Measurements from ENCODE around the gene NEDD9.

Gene NEDD9

DNA sequence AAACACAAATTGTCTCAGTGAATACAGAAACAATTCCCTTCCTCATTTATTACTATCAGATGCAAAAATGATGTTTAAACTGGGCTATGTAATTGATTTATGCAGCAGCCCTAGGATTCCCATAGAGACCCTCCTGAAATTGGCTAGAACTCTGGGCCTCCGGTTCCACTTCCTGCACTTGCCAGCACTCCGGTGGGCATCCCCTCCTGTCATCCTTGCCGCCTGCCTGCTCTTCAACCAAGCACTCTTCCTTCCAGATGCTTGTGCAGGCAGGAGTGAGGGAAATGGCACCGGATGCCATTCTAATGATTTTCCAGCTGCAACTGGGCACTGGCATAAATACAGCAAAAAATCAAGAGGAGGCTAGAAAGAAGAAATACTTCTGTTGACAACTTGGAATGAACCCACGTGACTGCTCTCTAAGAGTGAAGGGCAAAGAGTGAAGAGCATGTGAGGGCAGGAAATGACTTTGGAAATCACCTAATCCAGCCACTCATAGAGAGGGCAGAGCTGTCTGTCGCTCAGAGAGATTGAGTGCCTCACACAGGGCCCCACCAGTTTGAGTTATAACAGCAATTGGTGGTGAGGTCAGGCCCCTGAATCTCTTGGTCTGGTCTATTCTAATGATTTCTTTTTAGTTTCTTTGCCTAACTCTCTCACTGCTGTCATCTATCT is 3.7 kb upstream of the NEDD9 start:
- H3K27ac ChIP-seq (replicated peaks): no peak overlapping the region
- TF ChIP-seq GABPA (IDR thresholded peaks at IDR 0.05; ENCODE audit: low read depth) (no peak), SPI1 (IDR thresholded peaks at IDR 0.05; ENCODE audit: borderline replicate concordance, low read depth) (no peak), POLR2AphosphoS5 (IDR thresholded peaks at IDR 0.05; ENCODE audit: low read depth) (no peak), CTCF (IDR thresholded peaks at IDR 0.05; ENCODE audit: insufficient read depth, low read length) (no peak)
- TF ChIP-seq, protein P1, sequence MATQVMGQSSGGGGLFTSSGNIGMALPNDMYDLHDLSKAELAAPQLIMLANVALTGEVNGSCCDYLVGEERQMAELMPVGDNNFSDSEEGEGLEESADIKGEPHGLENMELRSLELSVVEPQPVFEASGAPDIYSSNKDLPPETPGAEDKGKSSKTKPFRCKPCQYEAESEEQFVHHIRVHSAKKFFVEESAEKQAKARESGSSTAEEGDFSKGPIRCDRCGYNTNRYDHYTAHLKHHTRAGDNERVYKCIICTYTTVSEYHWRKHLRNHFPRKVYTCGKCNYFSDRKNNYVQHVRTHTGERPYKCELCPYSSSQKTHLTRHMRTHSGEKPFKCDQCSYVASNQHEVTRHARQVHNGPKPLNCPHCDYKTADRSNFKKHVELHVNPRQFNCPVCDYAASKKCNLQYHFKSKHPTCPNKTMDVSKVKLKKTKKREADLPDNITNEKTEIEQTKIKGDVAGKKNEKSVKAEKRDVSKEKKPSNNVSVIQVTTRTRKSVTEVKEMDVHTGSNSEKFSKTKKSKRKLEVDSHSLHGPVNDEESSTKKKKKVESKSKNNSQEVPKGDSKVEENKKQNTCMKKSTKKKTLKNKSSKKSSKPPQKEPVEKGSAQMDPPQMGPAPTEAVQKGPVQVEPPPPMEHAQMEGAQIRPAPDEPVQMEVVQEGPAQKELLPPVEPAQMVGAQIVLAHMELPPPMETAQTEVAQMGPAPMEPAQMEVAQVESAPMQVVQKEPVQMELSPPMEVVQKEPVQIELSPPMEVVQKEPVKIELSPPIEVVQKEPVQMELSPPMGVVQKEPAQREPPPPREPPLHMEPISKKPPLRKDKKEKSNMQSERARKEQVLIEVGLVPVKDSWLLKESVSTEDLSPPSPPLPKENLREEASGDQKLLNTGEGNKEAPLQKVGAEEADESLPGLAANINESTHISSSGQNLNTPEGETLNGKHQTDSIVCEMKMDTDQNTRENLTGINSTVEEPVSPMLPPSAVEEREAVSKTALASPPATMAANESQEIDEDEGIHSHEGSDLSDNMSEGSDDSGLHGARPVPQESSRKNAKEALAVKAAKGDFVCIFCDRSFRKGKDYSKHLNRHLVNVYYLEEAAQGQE (IDR thresholded peaks at IDR 0.05; ENCODE audit: insufficient replicate concordance, low read depth): no peak
- DNase-seq (ENCODE audit: low read depth in 1 of 2, low spot score in 1 of 2): no peak

DNA sequence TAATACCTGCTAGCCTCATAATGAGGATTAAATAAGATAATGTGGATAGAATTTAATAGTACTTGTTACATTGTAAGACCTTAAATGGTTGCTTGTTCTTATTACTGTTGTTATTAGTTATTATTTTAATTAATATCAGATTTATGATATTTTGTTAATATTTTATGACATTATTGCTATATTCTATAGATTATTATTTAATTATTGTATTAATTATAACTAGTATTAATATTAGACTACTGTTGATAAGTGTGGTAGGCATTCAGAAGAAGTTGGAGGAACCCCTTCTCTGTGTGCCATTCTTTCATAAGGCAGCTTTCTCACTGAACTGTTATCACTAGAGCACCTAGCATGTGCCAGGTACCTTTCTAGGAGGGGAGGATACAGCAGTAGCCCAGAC is 2.6 kb upstream of the NEDD9 start:
- TF ChIP-seq, protein P1 (IDR thresholded peaks at IDR 0.05; ENCODE audit: insufficient replicate concordance, low read depth): no peak
- TF ChIP-seq CTCF (IDR thresholded peaks at IDR 0.05; ENCODE audit: insufficient read depth, low read length) (no peak), POLR2AphosphoS5 (IDR thresholded peaks at IDR 0.05; ENCODE audit: low read depth) (no peak), SPI1 (IDR thresholded peaks at IDR 0.05; ENCODE audit: borderline replicate concordance, low read depth) (no peak), GABPA (IDR thresholded peaks at IDR 0.05; ENCODE audit: low read depth) (no peak)
- no peak overlapping the region for H3K4me3 ChIP-seq (replicated peaks; ENCODE audit: insufficient read depth, low read length)
- H3K27ac ChIP-seq (replicated peaks): no peak overlapping the region
- DNase-seq (ENCODE audit: low read depth in 1 of 2, low spot score in 1 of 2): no peak
- no peaks in the 10 kb centered on the region for H3K27me3 ChIP-seq (ENCODE audit: insufficient read depth, poor library complexity, severe bottlenecking)

More for the DNA sequence above, 3.7 kb upstream of the NEDD9 start:
- H3K27me3 ChIP-seq (ENCODE audit: insufficient read depth, poor library complexity, severe bottlenecking): no peaks in the 10 kb centered on the region
- H3K4me3 ChIP-seq (replicated peaks; ENCODE audit: insufficient read depth, low read length): no peak overlapping the region

DNA sequence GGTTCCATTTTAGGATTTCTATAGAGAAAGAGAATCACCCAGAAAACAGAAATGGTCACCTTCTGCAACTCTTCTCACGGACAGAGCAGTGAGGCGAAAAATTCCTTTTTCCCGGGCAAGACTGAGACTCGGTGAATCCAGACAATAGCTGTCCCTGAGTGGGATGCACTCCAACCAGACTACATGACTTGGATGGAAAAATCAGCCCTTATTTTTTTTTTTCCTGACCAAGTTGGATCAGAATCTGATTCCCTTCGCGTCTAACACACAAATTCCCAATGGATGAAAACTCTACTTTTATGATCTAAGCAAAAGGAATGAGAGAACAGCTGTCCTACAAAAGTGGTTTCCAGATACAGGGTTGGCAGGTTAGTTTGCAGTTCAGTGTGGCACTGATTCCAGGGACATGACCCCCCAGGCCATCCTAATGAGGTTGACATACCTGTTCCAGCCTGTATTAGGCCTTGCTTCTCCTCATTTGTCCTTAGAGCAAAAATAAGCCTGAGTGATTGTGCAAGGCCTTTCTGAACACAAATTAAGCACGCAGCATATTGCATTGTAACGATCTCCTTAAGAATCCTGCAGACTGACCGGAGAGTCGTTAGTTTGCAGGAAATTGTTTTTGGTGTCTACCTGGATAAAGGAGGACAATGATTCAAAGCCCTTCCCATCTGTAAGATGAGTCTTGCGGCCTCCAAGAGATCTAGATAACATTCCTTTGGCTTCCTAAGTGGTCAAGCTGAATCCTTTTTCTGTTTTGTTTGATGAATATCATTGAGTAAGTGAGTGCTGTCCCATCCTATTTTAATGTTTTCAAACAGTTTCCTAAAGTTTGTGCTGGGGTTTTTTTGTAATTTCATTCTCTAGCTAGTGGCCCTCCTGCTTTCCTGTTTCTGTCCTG is 1.5 kb upstream of the NEDD9 start:
- no peaks in the 10 kb centered on the region for H3K27me3 ChIP-seq (ENCODE audit: insufficient read depth, poor library complexity, severe bottlenecking)
- DNase-seq (ENCODE audit: low read depth in 1 of 2, low spot score in 1 of 2): no peak
- H3K4me3 ChIP-seq (replicated peaks; ENCODE audit: insufficient read depth, low read length): no peak overlapping the region
- TF ChIP-seq, protein P1 (IDR thresholded peaks at IDR 0.05; ENCODE audit: insufficient replicate concordance, low read depth): no peak
- TF ChIP-seq POLR2AphosphoS5 (IDR thresholded peaks at IDR 0.05; ENCODE audit: low read depth) (no peak), SPI1 (IDR thresholded peaks at IDR 0.05; ENCODE audit: borderline replicate concordance, low read depth) (no peak), CTCF (IDR thresholded peaks at IDR 0.05; ENCODE audit: insufficient read depth, low read length) (no peak), GABPA (IDR thresholded peaks at IDR 0.05; ENCODE audit: low read depth) (no peak)
- no peak overlapping the region for H3K27ac ChIP-seq (replicated peaks)

All from HL-60 (cell line).